ENCODE results near the gene GRIK5. TPM values are rescaled to one million over a fixed set of nuclear protein-coding genes. Genes with fewer than 3 reads are reported as not detected.

The GRIK5 gene, protein sequence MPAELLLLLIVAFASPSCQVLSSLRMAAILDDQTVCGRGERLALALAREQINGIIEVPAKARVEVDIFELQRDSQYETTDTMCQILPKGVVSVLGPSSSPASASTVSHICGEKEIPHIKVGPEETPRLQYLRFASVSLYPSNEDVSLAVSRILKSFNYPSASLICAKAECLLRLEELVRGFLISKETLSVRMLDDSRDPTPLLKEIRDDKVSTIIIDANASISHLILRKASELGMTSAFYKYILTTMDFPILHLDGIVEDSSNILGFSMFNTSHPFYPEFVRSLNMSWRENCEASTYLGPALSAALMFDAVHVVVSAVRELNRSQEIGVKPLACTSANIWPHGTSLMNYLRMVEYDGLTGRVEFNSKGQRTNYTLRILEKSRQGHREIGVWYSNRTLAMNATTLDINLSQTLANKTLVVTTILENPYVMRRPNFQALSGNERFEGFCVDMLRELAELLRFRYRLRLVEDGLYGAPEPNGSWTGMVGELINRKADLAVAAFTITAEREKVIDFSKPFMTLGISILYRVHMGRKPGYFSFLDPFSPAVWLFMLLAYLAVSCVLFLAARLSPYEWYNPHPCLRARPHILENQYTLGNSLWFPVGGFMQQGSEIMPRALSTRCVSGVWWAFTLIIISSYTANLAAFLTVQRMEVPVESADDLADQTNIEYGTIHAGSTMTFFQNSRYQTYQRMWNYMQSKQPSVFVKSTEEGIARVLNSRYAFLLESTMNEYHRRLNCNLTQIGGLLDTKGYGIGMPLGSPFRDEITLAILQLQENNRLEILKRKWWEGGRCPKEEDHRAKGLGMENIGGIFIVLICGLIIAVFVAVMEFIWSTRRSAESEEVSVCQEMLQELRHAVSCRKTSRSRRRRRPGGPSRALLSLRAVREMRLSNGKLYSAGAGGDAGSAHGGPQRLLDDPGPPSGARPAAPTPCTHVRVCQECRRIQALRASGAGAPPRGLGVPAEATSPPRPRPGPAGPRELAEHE
- under 1 TPM; 0.38 to 0.68 TPM for total RNA-seq

GRCh38 chr19:42069619-42070351 is at the start of gene GRIK5:
Gene GRIK5, minus strand, starts transcription at chr19:42070206. Its CDS starts 4,436 bp downstream, at chr19:42065770.
- no peaks in the 10 kb centered on the region for H3K36me3 Mint-ChIP-seq (ENCODE audit: low read depth)
- no peaks in the 10 kb centered on the region for H3K9me3 Mint-ChIP-seq
- H3K4me3 Mint-ChIP-seq, result no peak within 1 kb of the TSS
- POLR2A ChIA-PET, result no interaction called here
- CTCF ChIA-PET, result no interaction called here
- peaks cover 4% of the 10 kb centered on the region for H3K4me1 Mint-ChIP-seq
- no peak within 1 kb of the TSS for H3K27ac Mint-ChIP-seq
- DNase-seq, result no peak
- H3K27me3 Mint-ChIP-seq, result peaks cover 7% of the 10 kb centered on the region

GRCh38 chr19:42117076-42117475 is 47.1 kb upstream of the GRIK5 start:
- ChIA-PET POLR2A (no interaction called here), CTCF (no interaction called here)
- no peak overlapping the region for H3K4me3 Mint-ChIP-seq
- peaks cover 33% of the 10 kb centered on the region for H3K36me3 Mint-ChIP-seq (ENCODE audit: low read depth)
- no peak for DNase-seq
- no peaks in the 10 kb centered on the region for H3K27me3 Mint-ChIP-seq
- no peak overlapping the region for H3K27ac Mint-ChIP-seq
- H3K9me3 Mint-ChIP-seq, result no peaks in the 10 kb centered on the region
- peaks cover 35% of the 10 kb centered on the region for H3K4me1 Mint-ChIP-seq

DNA sequence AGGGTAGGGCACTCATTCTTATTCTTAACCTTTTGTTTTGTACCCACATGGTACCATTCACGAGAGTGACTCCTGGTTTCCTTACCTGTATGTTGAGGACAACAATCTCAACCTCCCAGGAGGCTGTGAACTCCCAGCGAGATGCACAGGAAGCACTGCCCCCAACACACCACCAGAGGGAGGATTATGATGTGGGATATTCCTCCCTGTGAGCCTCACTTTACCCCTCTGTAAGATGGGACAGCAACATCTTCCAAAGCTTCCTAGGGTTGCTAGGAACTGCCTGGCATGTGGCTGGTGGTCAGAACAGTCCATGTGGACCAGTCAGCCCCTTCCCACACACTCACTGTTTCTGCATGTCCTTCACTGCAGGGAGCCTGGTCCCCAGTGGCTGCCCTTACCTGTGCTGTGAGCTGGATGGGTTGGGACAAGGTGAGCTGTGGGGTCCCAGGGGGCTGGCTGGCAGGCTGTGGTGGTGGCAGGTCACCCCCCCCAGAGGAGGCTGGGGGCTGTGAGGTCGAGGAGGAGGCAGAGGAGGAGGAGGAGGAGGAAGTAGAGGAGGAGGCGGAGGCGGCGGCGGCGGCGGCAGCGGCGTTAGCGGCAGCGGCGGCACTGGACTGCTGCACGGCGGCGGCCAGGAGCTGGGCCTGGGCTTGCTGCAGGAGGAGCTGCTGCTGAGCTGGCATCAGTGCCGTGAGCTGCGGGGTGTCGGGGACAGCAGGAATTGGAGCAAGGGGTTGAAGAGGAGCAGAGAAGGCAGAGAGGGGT is 46.5 kb upstream of the GRIK5 start:
- Mint-ChIP-seq H3K9me3 (no peaks in the 10 kb centered on the region), H3K36me3 (ENCODE audit: low read depth) (peaks cover 34% of the 10 kb centered on the region), H3K27ac (no peak overlapping the region), H3K27me3 (no peaks in the 10 kb centered on the region), H3K4me1 (peaks cover 34% of the 10 kb centered on the region), H3K4me3 (no peak overlapping the region)
- CTCF ChIA-PET, result no interaction called here
- no peak for DNase-seq
- POLR2A ChIA-PET, result no interaction called here

DNA sequence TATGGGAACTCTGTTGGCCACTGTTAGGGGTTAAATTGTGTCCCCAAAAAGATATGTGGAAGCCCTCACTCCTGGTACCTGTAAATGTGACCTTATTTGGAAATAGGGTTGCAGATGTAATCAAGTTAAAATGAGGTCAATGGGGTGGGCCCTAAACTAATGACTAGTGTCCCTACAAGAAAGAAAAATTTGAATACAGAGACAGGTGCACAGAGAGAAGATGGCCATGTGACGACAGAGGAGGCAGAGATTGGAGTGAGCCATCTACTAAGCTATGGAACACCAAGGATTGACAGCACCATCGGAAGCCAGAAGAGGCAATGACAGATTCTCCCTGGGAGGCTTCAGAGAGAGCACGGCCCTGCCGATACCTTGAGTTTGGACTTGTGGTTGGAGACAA is 45.7 kb upstream of the GRIK5 start:
- CTCF ChIA-PET, result no interaction called here

GRCh38 chr19:42115219-42115618 is 45.2 kb upstream of the GRIK5 start:
- no peak for DNase-seq
- Mint-ChIP-seq H3K4me3 (no peak overlapping the region), H3K27ac (no peak overlapping the region), H3K4me1 (peaks cover 26% of the 10 kb centered on the region), H3K27me3 (no peaks in the 10 kb centered on the region), H3K36me3 (ENCODE audit: low read depth) (peaks cover 37% of the 10 kb centered on the region), H3K9me3 (no peaks in the 10 kb centered on the region)
- ChIA-PET POLR2A (interaction anchor here (1.9 kb wide), 1 partner anchor 8 kb away, joined by 5 read pairs; no protein-coding TSS in a partner anchor), CTCF (interaction anchor here (1.0 to 1.5 kb wide), 2 partner anchors 9 to 17 kb away, joined by 3 read pairs; no protein-coding TSS in a partner anchor)

More for the DNA sequence above, 45.7 kb upstream of the GRIK5 start:
- POLR2A ChIA-PET, result no interaction called here
- peaks cover 37% of the 10 kb centered on the region for H3K36me3 Mint-ChIP-seq (ENCODE audit: low read depth)
- peaks cover 28% of the 10 kb centered on the region for H3K4me1 Mint-ChIP-seq
- H3K27me3 Mint-ChIP-seq, result no peaks in the 10 kb centered on the region
- H3K9me3 Mint-ChIP-seq, result no peaks in the 10 kb centered on the region
- DNase-seq, result no peak
- H3K4me3 Mint-ChIP-seq, result no peak overlapping the region
- H3K27ac Mint-ChIP-seq, result no peak overlapping the region

DNA sequence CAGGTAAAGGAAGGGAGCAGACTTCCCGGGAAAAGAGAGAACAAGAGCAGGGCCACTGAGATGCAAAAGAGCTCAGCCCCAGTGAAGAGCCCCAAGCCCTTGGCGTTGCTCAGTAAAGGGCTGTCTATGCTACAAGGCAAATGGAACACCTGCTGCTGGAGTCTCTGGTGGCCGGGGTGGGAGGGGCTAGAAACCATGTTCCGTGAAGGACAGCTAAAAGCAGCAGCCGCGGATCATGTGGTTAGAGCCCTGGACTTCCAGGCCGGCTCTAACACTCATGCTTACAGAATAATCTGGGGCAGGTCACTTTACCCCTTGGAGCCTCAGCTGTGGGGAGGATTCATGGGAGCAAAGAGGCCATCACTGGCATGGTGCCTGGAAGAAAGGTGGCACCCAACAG is 44.4 kb upstream of the GRIK5 start:
- Mint-ChIP-seq H3K27me3 (no peaks in the 10 kb centered on the region), H3K27ac (no peak overlapping the region), H3K36me3 (ENCODE audit: low read depth) (peaks cover 37% of the 10 kb centered on the region), H3K4me3 (no peak overlapping the region), H3K4me1 (peaks cover 26% of the 10 kb centered on the region), H3K9me3 (no peaks in the 10 kb centered on the region)
- DNase-seq, result no peak
- ChIA-PET POLR2A (interaction anchor here (1.9 kb wide), 1 partner anchor 9 kb away, joined by 5 read pairs; no protein-coding TSS in a partner anchor), CTCF (interaction anchor here (0.5 to 1.5 kb wide), 3 partner anchors 9 to 38 kb away, joined by 3 read pairs; partner anchors contain the start of gene ZNF574)

- DNase-seq, result no peak
- H3K9me3 Mint-ChIP-seq, result no peaks in the 10 kb centered on the region
- no peaks in the 10 kb centered on the region for H3K27me3 Mint-ChIP-seq
- H3K27ac Mint-ChIP-seq, result no peak overlapping the region
- H3K36me3 Mint-ChIP-seq (ENCODE audit: low read depth), result peaks cover 35% of the 10 kb centered on the region
- ChIA-PET POLR2A (interaction anchor here (1.9 kb wide), 1 partner anchor 9 kb away, joined by 5 read pairs; no protein-coding TSS in a partner anchor), CTCF (interaction anchor here (0.5 to 1.5 kb wide), 3 partner anchors 19 to 129 kb away, joined by 3 read pairs; partner anchors contain the start of gene ZNF574)
- H3K4me3 Mint-ChIP-seq, result no peak overlapping the region
- peaks cover 27% of the 10 kb centered on the region for H3K4me1 Mint-ChIP-seq
These were observed 43.8 kb upstream of the GRIK5 start for GRCh38 chr19:42113641-42114348.

DNA sequence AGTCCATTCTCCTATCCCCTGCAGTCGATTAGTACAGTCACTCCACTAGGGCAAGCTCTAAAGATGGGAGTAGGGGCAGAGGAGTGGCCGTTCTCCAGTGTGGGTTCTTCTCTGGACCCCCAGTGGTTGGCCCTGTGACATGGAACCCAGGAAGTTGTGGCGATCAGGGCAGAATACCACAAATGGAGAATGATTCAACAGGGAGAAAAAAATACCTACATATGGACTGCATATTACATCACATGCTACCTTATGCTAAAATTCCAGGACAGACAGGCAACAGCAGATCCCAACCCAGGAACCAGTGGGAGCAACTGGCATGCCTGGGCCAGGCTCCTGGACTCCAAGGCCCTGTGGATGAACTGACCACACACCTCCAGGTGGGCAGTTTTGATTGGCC is 41.8 kb upstream of the GRIK5 start:
- ChIA-PET CTCF (interaction anchor here (1.4 to 3.6 kb wide), 2 partner anchors 21 to 168 kb away, joined by 4 to 23 read pairs; partner anchors contain the start of gene POU2F2), POLR2A (no interaction called here)
- Mint-ChIP-seq H3K4me1 (peaks cover 28% of the 10 kb centered on the region), H3K27ac (no peak overlapping the region), H3K9me3 (no peaks in the 10 kb centered on the region), H3K36me3 (ENCODE audit: low read depth) (peaks cover 30% of the 10 kb centered on the region), H3K4me3 (no peak overlapping the region), H3K27me3 (no peaks in the 10 kb centered on the region)
- DNase-seq, result no peak

GRCh38 chr19:42111384-42111783 is 41.4 kb upstream of the GRIK5 start:
- Mint-ChIP-seq H3K4me1 (peaks cover 28% of the 10 kb centered on the region), H3K4me3 (no peak overlapping the region), H3K27me3 (no peaks in the 10 kb centered on the region), H3K36me3 (ENCODE audit: low read depth) (peaks cover 28% of the 10 kb centered on the region), H3K27ac (peak overlapping the region; percentile 48), H3K9me3 (no peaks in the 10 kb centered on the region)
- POLR2A ChIA-PET, result no interaction called here
- CTCF ChIA-PET, result interaction anchor here (1.1 to 3.6 kb wide), 3 partner anchors 21 to 173 kb away, joined by 3 to 23 read pairs (median 4); partner anchors contain the start of gene POU2F2
- no peak for DNase-seq

DNA sequence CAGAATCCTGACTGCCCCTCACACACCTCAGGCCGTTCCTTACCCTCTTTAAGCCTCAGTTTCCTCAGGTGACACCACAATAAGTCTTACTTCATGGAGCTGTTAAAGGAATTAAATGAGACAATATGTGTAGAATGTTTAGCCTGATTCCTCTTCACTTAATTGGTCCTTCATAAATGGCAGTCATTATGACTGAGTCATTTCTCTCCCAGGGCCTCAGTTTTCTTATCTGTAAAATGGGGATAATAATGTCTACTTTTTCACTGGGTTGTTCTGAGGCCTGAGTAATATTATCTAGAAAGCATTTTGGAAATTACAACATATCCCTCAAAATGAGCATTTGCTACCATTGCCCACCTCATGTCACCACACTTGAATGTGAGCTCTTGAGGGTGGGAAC is 40.7 kb upstream of the GRIK5 start:
- Mint-ChIP-seq H3K9me3 (no peaks in the 10 kb centered on the region), H3K36me3 (ENCODE audit: low read depth) (peaks cover 21% of the 10 kb centered on the region), H3K27me3 (no peaks in the 10 kb centered on the region), H3K4me3 (no peak overlapping the region), H3K27ac (no peak overlapping the region), H3K4me1 (peaks cover 32% of the 10 kb centered on the region)
- CTCF ChIA-PET, result interaction anchor here (0.6 to 3.6 kb wide), 4 partner anchors 22 to 290 kb away, joined by 3 to 23 read pairs (median 4); partner anchors contain the start of gene POU2F2
- DNase-seq, result no peak
- POLR2A ChIA-PET, result interaction anchor here (0.9 kb wide), 1 partner anchor 21 kb away, joined by 3 read pairs; no protein-coding TSS in a partner anchor

DNA sequence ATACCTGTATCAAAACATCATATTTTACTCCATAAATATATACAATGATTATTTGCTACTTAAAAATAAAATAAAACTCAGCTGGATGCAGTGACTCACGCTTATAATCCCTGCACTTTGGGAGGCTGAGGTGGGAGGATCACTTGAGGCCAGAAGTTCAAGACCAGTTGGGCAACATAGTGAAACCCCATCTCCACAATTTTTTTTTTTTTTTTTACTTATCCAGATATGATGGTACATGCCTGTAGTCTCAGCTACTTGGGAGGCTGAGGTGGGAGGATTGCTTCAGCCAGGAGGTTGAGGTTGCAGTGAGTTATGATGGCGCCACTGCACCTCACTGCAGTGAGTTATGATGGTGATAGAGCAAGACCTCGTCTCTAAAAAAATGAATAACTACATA is 39.9 kb upstream of the GRIK5 start:
- H3K4me1 Mint-ChIP-seq, result peaks cover 38% of the 10 kb centered on the region
- peaks cover 16% of the 10 kb centered on the region for H3K36me3 Mint-ChIP-seq (ENCODE audit: low read depth)

More for the DNA sequence above, 39.9 kb upstream of the GRIK5 start:
- Mint-ChIP-seq H3K9me3 (no peaks in the 10 kb centered on the region), H3K27ac (no peak overlapping the region), H3K4me3 (no peak overlapping the region), H3K27me3 (no peaks in the 10 kb centered on the region)
- POLR2A ChIA-PET, result interaction anchor here (0.9 to 1.0 kb wide), 2 partner anchors 22 to 133 kb away, joined by 3 read pairs; partner anchors contain the start of gene GSK3A
- CTCF ChIA-PET, result interaction anchor here (0.6 to 3.6 kb wide), 8 partner anchors 11 to 330 kb away, joined by 3 to 23 read pairs (median 5); partner anchors contain the start of gene GSK3A
- DNase-seq, result no peak

All from activated CD4-positive, alpha-beta memory T cell treated with anti-CD3 and anti-CD28 coated beads, Interleukin-2, amount 10 ng/mL, durations not matched to agents 7 days and 5 days (primary cell).